ENCODE data around the gene DDX52.

Gene DDX52

GRCh38 chr17:37585066-37585465, 58.2 kb downstream of the DDX52 start:
- in situ Hi-C loops (cut with HindIII; ENCODE audit: low sequenced_read_pairs), result no loop called here

DNA sequence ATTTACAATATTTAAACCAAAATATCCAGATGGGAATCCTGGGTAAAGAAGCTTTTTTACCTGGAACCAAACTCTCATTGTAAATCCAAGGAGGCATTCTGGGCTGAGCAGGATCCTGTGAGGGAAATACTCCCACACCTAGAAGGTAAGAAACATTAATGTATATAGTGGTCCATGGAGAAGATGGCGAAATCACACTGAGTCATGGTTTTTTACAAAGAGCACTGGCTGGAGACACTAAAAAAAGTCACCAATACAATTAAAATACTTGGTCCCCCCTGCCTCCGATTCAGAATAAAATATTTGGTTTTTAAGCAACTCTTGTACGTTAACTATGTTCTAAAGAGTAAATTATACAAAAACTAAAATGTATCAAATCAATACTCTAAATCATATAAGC, 67.0 kb downstream of the DDX52 start:
- in situ Hi-C loops (cut with HindIII; ENCODE audit: low sequenced_read_pairs), result no loop called here

DNA sequence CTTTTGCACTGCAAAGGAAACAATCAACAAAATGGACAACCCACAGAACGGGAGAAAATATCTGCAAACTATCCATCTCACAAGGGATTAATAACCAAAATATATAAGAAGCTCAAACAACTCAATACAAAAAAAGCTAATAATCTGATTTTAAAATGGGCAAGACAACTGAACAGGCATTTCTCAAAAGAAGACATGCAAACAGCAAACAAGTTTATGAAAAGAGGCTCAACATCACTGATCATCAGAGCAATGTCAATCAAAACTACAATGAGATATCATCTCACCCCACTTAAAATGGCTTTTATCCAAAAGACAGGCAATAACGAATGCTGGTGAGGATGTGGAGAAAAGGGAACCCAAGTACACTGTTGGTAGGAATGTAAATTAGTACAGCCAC, 68.8 kb downstream of the DDX52 start:
- in situ Hi-C loops (cut with HindIII; ENCODE audit: low sequenced_read_pairs), result loop anchor here (5.0 kb wide), 1 partner anchor 62 kb away; no protein-coding TSS in a partner anchor

GRCh38 chr17:37571674-37572073, 71.6 kb downstream of the DDX52 start:
- in situ Hi-C loops (cut with HindIII; ENCODE audit: low sequenced_read_pairs), result loop anchor here (5.0 kb wide), 1 partner anchor 59 kb away; no protein-coding TSS in a partner anchor

- in situ Hi-C loops (cut with HindIII; ENCODE audit: low sequenced_read_pairs), result loop anchor here (5.0 kb wide), 1 partner anchor 58 kb away; no protein-coding TSS in a partner anchor
These were observed 72.6 kb downstream of the DDX52 start for GRCh38 chr17:37570527-37571093.

- in situ Hi-C loops (cut with HindIII; ENCODE audit: low sequenced_read_pairs), result no loop called here
These were observed 74.7 kb downstream of the DDX52 start for GRCh38 chr17:37568350-37569053.

GRCh38 chr17:37567538-37567937, 75.7 kb downstream of the DDX52 start:
- in situ Hi-C loops (cut with HindIII; ENCODE audit: low sequenced_read_pairs), result no loop called here

DNA sequence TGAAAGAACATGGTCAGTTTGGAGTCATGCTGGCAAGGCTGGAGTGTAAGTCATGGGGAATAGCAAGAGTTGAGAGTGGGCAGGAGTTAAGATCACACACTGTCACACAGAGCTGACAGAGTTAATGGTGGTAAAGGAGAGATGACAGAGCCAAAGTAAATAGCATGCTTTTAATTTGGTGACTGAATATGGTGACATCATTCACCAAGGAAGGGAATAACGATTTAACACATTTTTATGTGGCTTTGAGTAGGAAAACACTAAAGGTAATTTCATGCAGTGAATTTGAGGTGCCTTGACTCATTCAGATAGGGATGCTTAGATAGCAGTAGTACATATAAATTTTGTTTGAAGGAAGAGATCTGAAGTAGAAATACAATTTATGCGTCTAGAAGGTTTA, 76.1 kb downstream of the DDX52 start:
- in situ Hi-C loops (cut with HindIII; ENCODE audit: low sequenced_read_pairs), result no loop called here

GRCh38 chr17:37564252-37564651, 79.0 kb downstream of the DDX52 start:
- in situ Hi-C loops (cut with HindIII; ENCODE audit: low sequenced_read_pairs), result no loop called here

DNA sequence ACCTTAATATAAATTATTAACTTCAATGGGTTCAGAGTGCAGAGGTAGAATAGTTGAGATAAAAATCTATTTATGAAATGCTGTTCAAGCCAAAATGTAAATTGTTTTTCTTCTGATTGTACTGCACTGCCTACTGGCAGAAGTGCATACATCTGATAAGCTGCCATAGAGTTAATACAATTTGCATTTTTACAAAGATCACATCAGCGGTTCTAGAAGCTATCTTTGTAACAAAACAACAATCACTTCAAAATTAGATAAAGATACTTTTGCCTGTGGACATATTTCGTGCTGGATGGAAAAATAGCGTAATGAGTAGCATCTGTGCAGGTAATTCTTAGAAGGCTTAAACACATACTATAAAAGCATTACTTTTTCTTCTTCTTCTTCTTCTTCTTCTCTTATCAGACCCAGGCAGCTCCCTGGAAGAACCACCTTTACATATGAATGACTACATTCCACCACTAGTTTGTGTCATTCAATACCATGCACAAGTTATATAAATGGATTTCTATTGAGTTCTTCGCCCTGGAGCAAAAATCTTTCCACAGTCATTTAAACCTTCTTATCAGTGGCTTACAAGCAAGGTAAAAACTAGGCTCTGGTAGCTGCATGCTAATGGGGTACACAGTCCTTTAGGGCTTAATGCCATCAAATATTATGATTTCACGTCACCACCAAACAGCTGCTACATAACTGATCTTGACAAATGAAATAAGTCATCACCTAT, 81.1 kb downstream of the DDX52 start:
- in situ Hi-C loops (cut with HindIII; ENCODE audit: low sequenced_read_pairs), result no loop called here
